CD14-positive monocyte (primary cell): Measurements from ENCODE around the gene ZNF391. TPM values are rescaled to one million over a fixed set of nuclear protein-coding genes. Genes with fewer than 3 reads are reported as not detected.

Experiments used
- DNase-seq, 3 donors: peaks; one replicate each; pipeline ENCODE4 v3.0.0-alpha.2; 2011 to 2022
- H2AFZ ChIP-seq: 2 replicates; pipeline ENCODE4 v1.6.0; 2012; ENCODE audit warnings: mild to moderate bottlenecking, low read depth, low read length, inconsistent platforms; ENCODE audit not compliant: insufficient read depth, poor library complexity, severe bottlenecking
- H3K27ac ChIP-seq, 2 donors: 1 replicate in 1 of 2; 2 replicates in 1 of 2; pipeline ENCODE4 v1.5.1; 2012 to 2013; ENCODE audit warnings: low read length in 2 of 2, control low read depth in 1 of 2, inconsistent platforms in 1 of 2, low read depth in 1 of 2, mild to moderate bottlenecking in 1 of 2
- H3K27me3 ChIP-seq, 2 donors: one replicate each; pipeline versions ENCODE4 v1.6.0 to v1.6.1; 2011 to 2013; ENCODE audit warnings: low read length in 2 of 2; ENCODE audit not compliant: control insufficient read depth in 2 of 2, insufficient read depth in 2 of 2
- H3K36me3 ChIP-seq, 2 donors: replicated peaks in 1 of 2; 1 replicate in 1 of 2; 2 replicates in 1 of 2; pipeline versions ENCODE4 v1.5.1 to v1.6.1; 2012 to 2013; ENCODE audit warnings: low read length in 2 of 2, control low read depth in 1 of 2, inconsistent platforms in 1 of 2, mild to moderate bottlenecking in 1 of 2; ENCODE audit not compliant: insufficient read depth in 2 of 2, control insufficient read depth in 1 of 2
- H3K4me1 ChIP-seq, 2 donors: 1 replicate in 1 of 2; 2 replicates in 1 of 2; pipeline versions ENCODE4 v1.5.1 to v1.6.1; 2012 to 2013; ENCODE audit warnings: low read length in 2 of 2, control low read depth in 1 of 2, inconsistent platforms in 1 of 2, mild to moderate bottlenecking in 1 of 2, moderate library complexity in 1 of 2; ENCODE audit not compliant: insufficient read depth in 2 of 2, control insufficient read depth in 1 of 2
- H3K4me2 ChIP-seq: replicated peaks from 2 replicates; pipeline ENCODE3; 2012; ENCODE audit warnings: low read length, moderate library complexity, mild to moderate bottlenecking; ENCODE audit not compliant: poor library complexity, severe bottlenecking; ENCODE audit errors: extremely low read depth
- H3K4me3 ChIP-seq, 3 experiments: fragments of 200-600 bp in 1 of 3; sonication (generic) in 1 of 3; replicated peaks in 1 of 3; 1 replicate in 2 of 3; 2 replicates in 1 of 3; pipeline ENCODE4 v1.5.1; 2011 to 2013; ENCODE audit warnings: low read length in 3 of 3, mild to moderate bottlenecking in 3 of 3, control low read depth in 2 of 3, low read depth in 2 of 3, inconsistent platforms in 1 of 3, moderate library complexity in 1 of 3
- H3K79me2 ChIP-seq: 2 replicates; pipeline ENCODE4 v1.6.0; 2012; ENCODE audit warnings: mild to moderate bottlenecking, control low read depth, inconsistent platforms, low read length, moderate library complexity; ENCODE audit not compliant: insufficient read depth
- H3K9ac ChIP-seq: 2 replicates; pipeline ENCODE4 v1.6.0; 2017; ENCODE audit warnings: low read length, mild to moderate bottlenecking; ENCODE audit not compliant: insufficient read depth, poor library complexity, severe bottlenecking
- H3K9me3 ChIP-seq, 2 donors: replicated peaks in 1 of 2; 1 replicate in 1 of 2; 2 replicates in 1 of 2; pipeline versions ENCODE4 v1.5.1 to v1.6.1; 2012 to 2013; ENCODE audit warnings: low read length in 2 of 2, control low read depth in 1 of 2; ENCODE audit not compliant: control insufficient read depth in 1 of 2, insufficient read depth in 1 of 2
- H4K20me1 ChIP-seq: 2 replicates; pipeline ENCODE4 v1.6.0; 2012; ENCODE audit warnings: mild to moderate bottlenecking, low read length, control low read depth, moderate library complexity; ENCODE audit not compliant: insufficient read depth
- H3K27ac Mint-ChIP-seq, 7 donors: one replicate each; pipeline ENCODE4 v1.8.0; 2020; ENCODE audit warnings: mild to moderate bottlenecking in 7 of 7, mixed read lengths in 7 of 7, moderate library complexity in 6 of 7, inconsistent platforms in 2 of 7
- H3K27me3 Mint-ChIP-seq, 3 donors: one replicate each; pipeline ENCODE4 v1.8.0; 2021 to 2022; ENCODE audit warnings: low read depth in 3 of 3, mild to moderate bottlenecking in 3 of 3, mixed read lengths in 3 of 3, moderate library complexity in 3 of 3, inconsistent platforms in 1 of 3
- H3K36me3 Mint-ChIP-seq, 2 donors: one replicate each; pipeline ENCODE4 v1.8.0; 2020; ENCODE audit warnings: mixed read lengths in 2 of 2, inconsistent platforms in 1 of 2, mild to moderate bottlenecking in 1 of 2
- H3K4me1 Mint-ChIP-seq: one replicate; pipeline ENCODE4 v1.8.0; 2020; ENCODE audit warnings: mild to moderate bottlenecking, mixed read lengths
- H3K4me3 Mint-ChIP-seq, 2 donors: one replicate each; pipeline ENCODE4 v1.8.0; 2020; ENCODE audit warnings: mild to moderate bottlenecking in 2 of 2, mixed read lengths in 2 of 2, moderate library complexity in 1 of 2
- H3K9me3 Mint-ChIP-seq, 7 donors: one replicate each; pipeline ENCODE4 v1.8.0; 2020 to 2022; ENCODE audit warnings: mixed read lengths in 7 of 7, mild to moderate bottlenecking in 6 of 7, moderate library complexity in 6 of 7, inconsistent platforms in 2 of 7
- CTCF ChIP-seq: fragments of 200-600 bp; IDR thresholded peaks from one replicate; pipeline ENCODE4 v1.8.0; 2022; ENCODE audit warnings: antibody characterized with exemption, mild to moderate bottlenecking
- WGBS: methylation state at CpG from one replicate; pipeline ENCODE4 v1.1.5; 2013; ENCODE audit warnings: missing lambda C conversion rate; ENCODE audit not compliant: insufficient coverage; 5-methylcytosine and 5-hydroxymethylcytosine counted together
- intact Hi-C, 2 donors: fragments of 100-400 bp; cut with micrococcal nuclease; formaldehyde crosslinking; loops; one replicate each; pipeline versions ENCODE4 v1.15.0 to v1.15.1; 2023
- polyA plus RNA-seq, 3 donors: library from polyadenylated mRNA; depleted of rRNA in 1 of 3; unstranded in 2 of 3; stranded (reverse) in 1 of 3; fragments of 300-500 nt in 2 of 3; fragments of >200 nt in 1 of 3; fragmentation: Illumina TruSeq in 2 of 3; gene quantifications; 1 replicate in 2 of 3; 2 replicates in 1 of 3; pipeline ENCODE4 v1.2.3, GENCODE V29; 2012 to 2021

The ZNF391 gene
- polyA plus RNA-seq, 3 donors = 0.07 to 0.17 TPM; not detected in 1

GRCh38 chr6:27414300-27414699 lies 25.7 kb downstream of the ZNF391 start:
- Histone ChIP-seq H3K27ac (no peak overlapping the region), H4K20me1 (no peaks in the 10 kb centered on the region), H3K9ac (no peak overlapping the region), H3K79me2 (no peaks in the 10 kb centered on the region), H3K4me1 (no peaks in the 10 kb centered on the region), H3K9me3 (peaks cover 22 to 44% of the 10 kb centered on the region in 2 donors), H3K4me3 (no peak overlapping the region), H3K4me2 (no peak overlapping the region), H3K36me3 (no peaks in the 10 kb centered on the region), H2AFZ (no peak overlapping the region), H3K27me3 (no peaks in the 10 kb centered on the region)
- Mint-ChIP-seq H3K27me3 (peaks cover 0 to 2% (median 0%) of the 10 kb centered on the region in 3 donors), H3K27ac (no peak overlapping the region), H3K9me3 (peaks cover 14 to 26% (median 19%) of the 10 kb centered on the region in 7 donors), H3K4me1 (no peaks in the 10 kb centered on the region), H3K4me3 (no peak overlapping the region), H3K36me3 (no peaks in the 10 kb centered on the region)
- TF ChIP-seq CTCF = no peak
- no peak for DNase-seq
- intact Hi-C loops = no loop called here
- 95% methylated on average over 3 of the region's 4 CpGs for WGBS

- H3K9me3 Mint-ChIP-seq = peaks cover 14 to 31% (median 19%) of the 10 kb centered on the region in 7 donors
- no peaks in the 10 kb centered on the region for H3K27me3 ChIP-seq
Observed at GRCh38 chr6:27414996-27415395, 26.4 kb downstream of the ZNF391 start.

More at GRCh38 chr6:27414996-27415395, 26.4 kb downstream of the ZNF391 start:
- no peak overlapping the region for H3K9ac ChIP-seq
- H3K36me3 ChIP-seq = no peaks in the 10 kb centered on the region
- Mint-ChIP-seq H3K27me3 (peaks cover 0 to 2% (median 0%) of the 10 kb centered on the region in 3 donors), H3K4me1 (no peaks in the 10 kb centered on the region), H3K36me3 (no peaks in the 10 kb centered on the region), H3K27ac (no peak overlapping the region), H3K4me3 (no peak overlapping the region)
- peaks cover 25 to 47% of the 10 kb centered on the region in 2 donors for H3K9me3 ChIP-seq
- no peak overlapping the region for H3K4me2 ChIP-seq
- no peak for TF ChIP-seq CTCF
- no peak overlapping the region for H2AFZ ChIP-seq
- no peak for DNase-seq
- no peak overlapping the region for H3K27ac ChIP-seq
- intact Hi-C loops = no loop called here
- H4K20me1 ChIP-seq = no peaks in the 10 kb centered on the region
- no CpG with 5 or more reads among the region's 1 CpG for WGBS
- H3K4me3 ChIP-seq = no peak overlapping the region
- H3K4me1 ChIP-seq = no peaks in the 10 kb centered on the region
- H3K79me2 ChIP-seq = no peaks in the 10 kb centered on the region
